Heart left ventricle (tissue), 16 donors: ENCODE measurements around the gene FGF2. TPM values are rescaled to one million over a fixed set of nuclear protein-coding genes. Genes with fewer than 3 reads are reported as not detected.
A peak's percentile ranks its signal among the peaks of the same experiment; 100 is the strongest.
"Not testable (repeated sequence)": the region's sequence is repeated elsewhere in the genome, so short reads cannot be mapped to it uniquely, and the experiment has no call there.

ENCODE experiments used
- ATAC-seq, 4 donors: fragments of 200-7000 bp; cut with Tn5 transposase; one replicate each; pipeline ENCODE4 v1.9.1; 2020 to 2022; ENCODE audit warnings: moderate library complexity in 4 of 4, mild to moderate bottlenecking in 3 of 4, moderate number of reproducible peaks in 1 of 4
- DNase-seq, 5 donors: peaks; one replicate each; pipeline ENCODE4 v3.0.0-alpha.2; 2020
- H3K27ac ChIP-seq, 12 donors: fragments of 200-600 bp; sonication (generic) in 4 of 12; one replicate each; pipeline versions ENCODE4 v1.5.0 to v1.8.0; 2016 to 2022; ENCODE audit warnings: mild to moderate bottlenecking in 2 of 12
- H3K27me3 ChIP-seq, 9 donors: fragments of 200-600 bp; sonication (generic) in 2 of 9; one replicate each; pipeline versions ENCODE4 v1.5.1 to v1.8.0; 2016 to 2022; ENCODE audit warnings: mild to moderate bottlenecking in 3 of 9
- H3K36me3 ChIP-seq, 9 donors: fragments of 200-600 bp; sonication (generic) in 2 of 9; one replicate each; pipeline versions ENCODE4 v1.5.0 to v1.8.0; 2018 to 2022; ENCODE audit warnings: mild to moderate bottlenecking in 2 of 9
- H3K4me1 ChIP-seq, 12 donors: fragments of 200-600 bp; sonication (generic) in 4 of 12; one replicate each; pipeline versions ENCODE4 v1.5.0 to v1.8.0; 2016 to 2022; ENCODE audit warnings: mild to moderate bottlenecking in 3 of 12
- H3K4me3 ChIP-seq, 12 donors: fragments of 200-600 bp; sonication (generic) in 4 of 12; one replicate each; pipeline versions ENCODE4 v1.5.0 to v1.8.0; 2017 to 2022; ENCODE audit warnings: mild to moderate bottlenecking in 9 of 12, moderate library complexity in 4 of 12
- H3K9me3 ChIP-seq, 12 donors: fragments of 200-600 bp; sonication (generic) in 4 of 12; one replicate each; pipeline versions ENCODE4 v1.5.0 to v1.8.0; 2016 to 2022; ENCODE audit warnings: mild to moderate bottlenecking in 1 of 12
- CTCF ChIP-seq, 12 donors: fragments of 200-600 bp; sonication (generic) in 4 of 12; IDR thresholded peaks; one replicate each; pipeline versions ENCODE4 v1.5.0 to v1.8.0; 2018 to 2022; ENCODE audit warnings: antibody characterized with exemption in 12 of 12, mild to moderate bottlenecking in 5 of 12
- POLR2A ChIP-seq, 2 donors: fragments of 450-650 bp; IDR thresholded peaks; one replicate each; pipeline ENCODE4 v1.6.1; 2017; ENCODE audit warnings: antibody characterized with exemption in 2 of 2, mild to moderate bottlenecking in 2 of 2, moderate library complexity in 2 of 2
- WGBS, 4 donors: extraction: QIAGEN DNeasy Blood & Tissue Kit in 2 of 4; methylation state at CpG; one replicate each; pipeline versions ENCODE4 v1.1.5 to v1.1.7; 2013 to 2018; 5-methylcytosine and 5-hydroxymethylcytosine counted together
- intact Hi-C, 10 donors: fragments of 100-400 bp; cut with DNase I; formaldehyde crosslinking; loops; one replicate each; pipeline versions ENCODE4 v1.11.1 to v1.14.2; 2022
- polyA plus RNA-seq, 2 donors: library from polyadenylated mRNA; stranded (reverse); fragments of 200-250 nt; gene quantifications; one replicate each; pipeline ENCODE4 v1.2.3, GENCODE V29; 2013
- total RNA-seq, 9 donors: library from RNA; depleted of rRNA in 2 of 9; stranded (reverse); fragments of >200 nt in 2 of 9; fragmentation: NEBNext Ultra II Directional in 3 of 9; extraction: Animal tissue kit (Norgen Biotek cat#: 25700) in 3 of 9; gene quantifications; one replicate each; pipeline versions ENCODE4 v1.1.0 to v1.2.4, GENCODE V29; 2016 to 2023
- donor health status: ischemic (EF 13 %, LVEDD 7.1; RV severe dilation, severe dysfunction).
- donor health status: healthy with polysubstance abuse.
- donor health status: DM: no; HTN: yes; CAD: no.
- donor health status: DM: no; HTN: no; CAD: no.
- donor health status: ischemic (EF 25% LVEDD 6.9; RV normal size, moderate dysfunction).
- donor health status: ischemic (EF 25% LVEDD 5.7; RV mildly dilated, moderate dysfunction).
- donor health status: healthy.
- donor health status: DM: yes; HTN: yes; CAD: no.
- donor health status: ischemic (EF 35%, LVEDD 5.7; RV mildly dilated, moderate dysfunction).
- donor health status: nonischemic (EF 11% LVEDD 7.7; RV severe dilation, severe dysfunction).
- donor health status: DM: yes; HTN: yes; CAD: no.
- donor health status: PGD.
- donor health status: ischemic (EF 29% LVEDD 5.4; RV normal size, mild dysfunction).
- donor health status: nonischemic (EF 23%, LVEDD 6.1; RV moderate dilation, normal function).

FGF2 gene
- total and polyA plus RNA-seq, 11 donors: 2.2 to 14.4 (median 5.9) TPM

DNA sequence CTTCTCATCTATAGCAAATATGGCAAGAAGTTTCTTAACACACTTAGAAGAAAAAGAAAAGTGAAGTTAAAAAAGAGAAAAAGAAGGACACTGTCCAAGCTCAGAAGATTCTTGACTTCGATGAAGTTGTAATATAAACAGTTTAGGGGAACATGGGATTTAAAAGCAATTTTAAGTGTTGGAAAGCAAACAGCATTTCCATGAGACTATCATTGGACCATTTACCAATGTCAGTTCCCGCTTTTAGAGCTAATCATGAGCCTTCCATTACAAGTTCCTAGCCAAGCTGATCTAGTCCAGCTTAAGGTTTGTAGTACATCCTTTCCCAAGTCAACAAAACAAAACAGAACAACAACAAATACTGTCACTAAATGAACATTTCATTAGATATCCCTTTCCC lies 45.1 kb upstream of the FGF2 start:
- ATAC-seq: no peak
- TF ChIP-seq CTCF (IDR thresholded peaks at IDR 0.05) (no peak), POLR2A (IDR thresholded peaks at IDR 0.05) (no peak)
- WGBS, 4 donors: 65 to 94% (median 92%) methylated on average over 2 of the region's 2 CpGs
- Histone ChIP-seq H3K27ac (no peak overlapping the region), H3K36me3 (no peaks in the 10 kb centered on the region), H3K4me3 (no peak overlapping the region), H3K4me1 (peaks cover 0 to 24% (median 13%) of the 10 kb centered on the region in 12 donors), H3K9me3 (peaks cover 0 to 6% (median 0%) of the 10 kb centered on the region in 12 donors), H3K27me3 (no peaks in the 10 kb centered on the region)
- DNase-seq: no peak
- intact Hi-C loops: loop anchor here in 1 of 10 donors (10.0 kb wide), 1 partner anchor 1053 kb away; no protein-coding TSS in a partner anchor

DNA sequence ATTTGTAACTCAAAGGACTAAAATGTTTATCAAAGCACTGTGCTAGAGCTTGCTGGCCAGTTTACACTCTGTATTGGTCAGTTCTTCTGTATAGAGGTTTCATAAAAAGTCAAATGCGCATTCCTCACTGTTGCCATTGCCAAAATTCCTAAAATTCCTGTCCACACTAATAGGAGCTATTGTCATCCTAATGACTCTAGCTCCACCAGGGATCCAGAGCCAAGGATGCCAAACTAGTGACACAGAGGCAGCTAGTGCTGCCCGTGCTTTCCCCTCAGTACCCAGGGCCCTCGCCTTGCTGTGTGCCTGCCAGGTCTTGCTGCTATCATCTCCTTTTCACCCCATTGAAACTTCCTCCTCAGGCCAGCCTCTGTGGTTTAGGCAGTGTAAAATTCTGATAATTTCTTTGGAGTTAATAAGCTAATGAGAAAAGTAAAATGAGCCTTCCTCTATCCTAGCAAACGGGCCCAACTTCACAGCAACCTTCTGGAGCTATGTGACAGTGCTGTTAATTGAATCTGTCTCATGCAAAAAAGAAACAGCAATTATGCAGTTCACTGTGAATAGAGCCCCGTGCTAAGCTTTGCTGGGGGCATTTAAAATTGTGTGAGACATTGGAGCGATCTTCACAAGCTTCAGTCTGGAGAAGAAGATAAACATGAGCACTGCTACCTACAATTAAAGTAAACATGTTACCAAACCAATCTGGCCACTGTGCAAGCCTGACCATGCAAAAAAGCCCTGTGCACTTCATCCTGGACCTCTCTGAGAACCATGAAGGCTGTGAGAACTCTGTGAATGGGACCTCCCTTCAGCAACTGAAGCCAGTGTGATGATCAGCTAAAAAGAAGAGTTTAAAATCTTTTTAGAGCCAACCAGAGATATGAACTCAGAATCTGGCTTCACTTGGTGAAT lies 43.1 kb upstream of the FGF2 start:
- ATAC-seq (peak; percentile 100), DNase-seq (peak; percentile 70 to 86 (median 73))
- intact Hi-C loops: loop anchor here in 1 of 10 donors (10.0 kb wide), 1 partner anchor 1051 kb away; no protein-coding TSS in a partner anchor
- TF ChIP-seq POLR2A (IDR thresholded peaks at IDR 0.05) (no peak), CTCF (IDR thresholded peaks at IDR 0.05) (no peak)
- Histone ChIP-seq H3K9me3 (peaks cover 0 to 7% (median 0%) of the 10 kb centered on the region in 12 donors), H3K36me3 (no peaks in the 10 kb centered on the region), H3K27ac (peak overlapping the region; percentile 46 to 86 (median 80)), H3K4me3 (peak overlapping the region in 1 of 12 donors; percentile 18), H3K27me3 (no peaks in the 10 kb centered on the region), H3K4me1 (peaks cover 0 to 20% (median 13%) of the 10 kb centered on the region in 12 donors)
- 17 to 21% (median 19%) methylated on average over 6 of the region's 6 CpGs for WGBS, 4 donors

GRCh38 chr4:122784261-122784660 lies 42.4 kb upstream of the FGF2 start:
- DNase-seq: no peak
- Histone ChIP-seq H3K36me3 (no peaks in the 10 kb centered on the region), H3K4me3 (no peak overlapping the region), H3K27ac (peak overlapping the region; percentile 46 to 86 (median 80)), H3K27me3 (no peaks in the 10 kb centered on the region), H3K9me3 (peaks cover 0 to 7% (median 0%) of the 10 kb centered on the region in 12 donors), H3K4me1 (peaks cover 0 to 20% (median 13%) of the 10 kb centered on the region in 12 donors)
- intact Hi-C loops: loop anchor here in 1 of 10 donors (10.0 kb wide), 1 partner anchor 1051 kb away; no protein-coding TSS in a partner anchor
- TF ChIP-seq POLR2A (IDR thresholded peaks at IDR 0.05): no peak
- TF ChIP-seq CTCF (IDR thresholded peaks at IDR 0.05): no peak
- 6 to 22% (median 15%) methylated on average over 1 of the region's 1 CpG for WGBS, 4 donors
- no peak for ATAC-seq

GRCh38 chr4:122785099-122785498 lies 41.5 kb upstream of the FGF2 start:
- Histone ChIP-seq H3K27me3 (no peaks in the 10 kb centered on the region), H3K4me3 (no peak overlapping the region), H3K36me3 (no peaks in the 10 kb centered on the region), H3K4me1 (peaks cover 0 to 20% (median 13%) of the 10 kb centered on the region in 12 donors), H3K27ac (peak overlapping the region in 1 of 12 donors; percentile 85), H3K9me3 (peaks cover 0 to 5% (median 0%) of the 10 kb centered on the region in 12 donors)
- no peak for DNase-seq
- intact Hi-C loops: loop anchor here in 2 of 10 donors (5.0 to 10.0 kb wide), 2 partner anchors 37 to 1050 kb away; no protein-coding TSS in a partner anchor
- 95 to 100% (median 98%) methylated on average over 2 of the region's 2 CpGs for WGBS, 4 donors
- no peak for TF ChIP-seq POLR2A (IDR thresholded peaks at IDR 0.05)
- no peak for TF ChIP-seq CTCF (IDR thresholded peaks at IDR 0.05)
- ATAC-seq: no peak

GRCh38 chr4:122786296-122786695 lies 40.3 kb upstream of the FGF2 start:
- not testable (repeated sequence) for H3K27me3 ChIP-seq, ATAC-seq, DNase-seq, H3K9me3 ChIP-seq, H3K4me3 ChIP-seq, H3K36me3 ChIP-seq, H3K27ac ChIP-seq
- 95 to 100% (median 97%) methylated on average over 4 of the region's 4 CpGs for WGBS, 4 donors
- intact Hi-C loops: loop anchor here in 2 of 10 donors (5.0 to 10.0 kb wide), 2 partner anchors 36 to 1049 kb away; no protein-coding TSS in a partner anchor
- H3K4me1 ChIP-seq: peaks cover 0 to 20% (median 13%) of the 10 kb centered on the region in 12 donors

DNA sequence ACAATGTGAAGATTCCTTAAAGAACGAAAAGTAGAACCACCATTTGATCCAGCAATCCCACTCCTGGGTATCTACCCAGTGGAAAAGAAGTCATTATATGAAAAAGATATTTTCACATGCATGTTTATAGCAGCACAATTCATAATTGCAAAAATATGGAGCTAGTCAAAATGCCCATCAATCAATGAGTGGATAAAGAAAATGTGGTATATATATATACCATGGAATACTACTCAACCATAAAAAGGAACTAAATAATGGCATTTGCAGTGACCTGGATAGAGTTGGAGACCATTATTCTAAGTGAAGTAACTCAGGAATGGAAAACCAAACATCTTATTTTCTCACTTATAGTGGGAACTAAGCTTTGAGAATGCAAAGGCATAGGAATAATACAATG lies 39.7 kb upstream of the FGF2 start:
- not testable (repeated sequence) for ATAC-seq, H3K27ac ChIP-seq, DNase-seq, H3K4me3 ChIP-seq, H3K27me3 ChIP-seq, H3K36me3 ChIP-seq, H3K9me3 ChIP-seq
- WGBS, 4 donors: 93 to 98% (median 97%) methylated on average over 1 of the region's 1 CpG
- intact Hi-C loops: loop anchor here in 2 of 10 donors (5.0 to 10.0 kb wide), 2 partner anchors 35 to 1048 kb away; no protein-coding TSS in a partner anchor
- peaks cover 0 to 20% (median 13%) of the 10 kb centered on the region in 12 donors for H3K4me1 ChIP-seq
